C1 segment of cervical spinal cord (tissue), 14 donors: ENCODE results near the gene MIAT.
"Not testable (repeated sequence)": the region's sequence is repeated elsewhere in the genome, so short reads cannot be mapped to it uniquely, and the experiment has no call there.

Source experiments
- DNase-seq, 14 donors: peaks; one replicate each; lab custom pipeline; 2025; lab: John Stamatoyannopoulos, UW

The MIAT gene

DNA sequence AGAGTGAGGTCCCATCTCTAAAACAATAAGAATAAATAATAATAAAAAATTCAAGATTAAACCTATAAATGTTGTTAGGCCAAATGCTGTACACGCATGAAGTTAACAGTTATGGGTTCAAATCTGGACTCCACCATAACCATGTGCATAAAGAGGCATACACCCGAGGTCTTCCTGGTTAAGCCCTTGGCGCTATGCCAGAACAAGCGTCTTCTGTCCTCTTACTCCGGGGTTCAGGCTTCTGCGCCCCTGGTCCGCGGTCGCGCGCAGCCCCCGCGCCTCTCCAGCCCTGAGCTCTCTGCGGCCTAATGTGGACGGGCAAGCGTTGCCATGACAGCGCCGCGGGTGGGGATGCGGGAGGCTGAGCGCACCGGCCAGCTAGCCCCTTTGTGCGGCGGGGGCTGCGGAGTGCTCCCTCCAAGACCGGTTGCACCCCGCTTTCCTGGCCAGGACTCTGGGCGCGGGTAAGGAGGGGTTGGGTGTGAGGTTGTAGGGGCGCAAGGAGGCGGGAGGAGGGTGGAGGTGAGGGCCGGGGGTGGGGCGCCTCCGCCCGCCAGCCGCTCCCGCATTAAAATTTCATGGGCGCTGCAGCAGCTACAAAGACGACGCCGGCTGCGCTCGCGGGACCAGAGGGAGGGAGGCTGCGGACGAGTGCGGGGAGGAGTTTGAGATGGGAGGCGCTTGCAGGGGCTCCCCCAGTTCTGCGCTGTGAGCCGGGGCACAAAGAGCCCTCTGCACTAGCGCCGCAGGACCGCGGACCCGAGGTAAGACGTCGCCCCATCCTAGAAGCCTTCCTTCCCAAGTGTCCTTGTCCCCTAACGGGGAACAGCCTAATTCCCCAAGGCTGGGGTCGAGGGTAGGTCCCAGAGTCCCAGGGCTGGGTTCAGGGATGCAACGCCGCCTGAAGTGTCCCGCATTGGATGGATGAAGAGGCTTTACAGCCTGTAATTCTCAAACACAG, at the start of gene MIAT:
Gene MIAT (plus strand): TSS at position 698 of the 961 bp plus-strand sequence.
- no peak for DNase-seq

DNA sequence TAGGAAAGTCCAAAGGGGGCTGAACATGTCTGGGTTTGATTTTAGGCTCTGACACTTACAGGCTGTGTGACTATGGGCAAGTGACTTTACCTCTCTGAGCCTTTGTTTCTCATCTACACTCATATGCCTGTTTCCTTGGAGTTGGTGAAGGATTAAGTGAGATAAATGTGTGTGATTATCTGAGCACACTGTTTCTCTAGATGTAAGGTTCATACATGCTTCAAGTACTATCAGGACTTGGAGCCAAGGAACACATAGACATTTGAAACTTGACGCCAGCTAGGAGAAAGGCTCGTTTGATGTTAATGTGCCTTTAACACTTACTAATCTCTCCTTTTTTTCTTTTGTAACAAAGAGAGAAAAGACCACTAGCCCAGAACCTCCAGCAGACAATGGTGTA, 49.3 kb upstream of the MIAT start:
- DNase-seq = no peak

DNA sequence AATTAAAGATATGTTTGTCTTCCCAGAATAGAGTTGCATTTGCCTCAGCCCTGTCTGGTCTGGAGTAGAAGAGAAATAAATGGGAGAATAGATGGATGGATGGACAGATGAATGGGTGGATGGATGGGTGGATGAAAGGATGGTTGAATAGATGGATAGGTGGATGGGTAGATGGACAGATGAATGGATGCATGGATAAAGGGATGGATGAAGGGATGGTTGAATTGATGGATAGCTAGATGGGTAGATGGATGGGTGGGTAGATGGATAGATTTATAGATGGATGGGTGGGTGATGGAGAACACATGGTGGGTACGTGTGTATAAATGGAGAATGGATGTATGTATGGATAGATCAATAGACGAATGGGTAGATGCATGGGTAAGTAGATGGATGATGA, 48.1 kb upstream of the MIAT start:
- no peak for DNase-seq

DNA sequence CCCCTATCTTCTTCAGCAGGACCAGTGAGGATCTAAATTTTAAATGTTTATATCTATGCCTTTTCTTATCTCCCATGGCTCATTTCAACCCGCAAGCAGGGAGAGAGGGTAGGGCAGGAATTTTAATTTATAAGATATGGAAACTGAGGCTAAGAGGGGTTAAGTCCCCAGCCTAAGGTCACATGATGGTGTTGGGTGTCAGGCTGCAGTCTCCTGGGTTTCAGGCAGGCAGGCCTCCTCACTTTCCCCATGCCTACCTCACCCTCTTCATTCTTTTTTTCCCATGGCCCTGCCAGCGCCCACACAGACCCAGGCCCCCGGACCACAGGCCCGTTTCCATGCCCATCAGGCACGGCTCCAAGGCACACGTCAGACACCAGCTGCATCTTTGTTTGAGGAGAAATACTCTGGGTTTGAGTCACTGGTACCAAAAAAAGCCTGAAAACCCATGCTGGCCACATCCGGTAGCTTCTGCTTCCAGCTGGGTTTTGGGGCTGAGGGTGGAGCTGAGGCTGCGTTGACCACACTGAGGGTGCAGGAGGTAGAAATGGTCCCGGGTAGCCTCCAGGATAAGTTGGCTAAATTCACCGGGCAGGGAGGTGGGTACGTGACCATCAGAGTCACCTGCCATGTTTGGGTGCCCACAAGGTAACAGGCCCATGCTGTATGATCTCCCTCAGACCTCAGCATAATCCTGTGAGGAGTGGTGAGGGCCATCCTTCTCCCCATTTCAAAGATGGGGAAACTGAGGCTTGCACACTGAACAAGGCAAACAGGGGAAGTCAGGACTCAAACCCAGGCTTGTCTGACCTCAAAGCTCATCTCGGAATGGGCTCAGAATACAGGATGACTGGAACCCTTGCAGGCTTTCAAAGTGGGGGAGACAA, 47.1 kb upstream of the MIAT start:
- peak in 9 of 14 donors; percentile 2 to 60 (median 35) for DNase-seq

DNA sequence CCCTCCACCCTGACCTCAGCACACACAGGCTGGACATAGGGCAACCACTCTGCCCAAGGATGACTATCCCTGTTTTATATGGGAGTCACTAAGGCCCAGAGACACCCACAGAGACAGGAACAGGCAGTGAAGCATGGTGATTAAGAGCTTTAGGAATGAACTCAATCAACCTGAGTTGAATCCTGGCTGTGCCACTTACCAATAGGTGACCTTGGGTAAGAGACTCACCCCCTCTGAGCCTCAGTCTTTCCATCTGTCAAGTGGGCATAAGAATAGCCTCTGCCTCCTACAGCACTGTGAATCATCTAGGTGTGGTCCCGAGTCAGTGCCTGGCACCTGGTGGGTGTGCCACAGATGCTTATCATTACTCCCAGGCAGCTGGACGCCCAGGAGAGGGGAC, 46.4 kb upstream of the MIAT start:
- DNase-seq = no peak

DNA sequence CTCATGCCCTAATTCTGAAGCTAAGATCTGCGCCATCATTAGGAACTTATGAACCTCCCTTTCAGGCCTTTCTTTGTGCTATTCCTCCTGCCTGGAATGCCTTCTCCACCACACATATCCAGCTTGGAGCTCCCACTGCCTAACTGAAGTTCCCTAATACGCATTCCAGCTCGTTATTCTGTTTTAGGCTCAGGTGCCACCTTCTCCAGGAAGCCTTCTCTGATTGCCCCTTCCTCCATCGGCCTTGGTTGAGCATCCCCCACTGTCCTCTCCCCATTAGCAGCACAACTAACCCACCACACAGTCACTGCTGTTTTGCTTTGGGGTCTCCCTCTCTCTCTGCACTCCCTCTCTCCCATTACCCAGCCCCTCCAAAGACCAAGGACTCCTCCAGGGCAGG, 44.7 kb upstream of the MIAT start:
- DNase-seq = no peak

DNA sequence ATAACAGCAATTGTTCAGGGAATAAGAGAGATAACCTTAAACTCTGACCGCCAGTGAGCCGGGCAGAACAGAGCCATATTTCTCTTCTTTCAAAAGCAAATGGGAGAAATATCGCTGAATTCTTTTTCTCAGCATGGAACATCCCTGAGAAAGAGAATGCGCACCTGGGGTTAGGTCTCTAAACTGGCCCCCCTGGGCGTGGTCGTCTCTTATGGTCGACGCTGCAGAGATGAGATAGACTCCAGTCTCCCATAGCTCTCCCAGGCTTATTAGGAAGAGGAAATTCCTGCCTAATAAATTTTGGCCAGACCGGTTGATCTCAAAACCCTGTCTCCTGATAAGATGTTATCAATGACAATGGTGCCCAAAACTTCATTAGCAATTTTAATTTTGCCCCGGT, 43.6 kb upstream of the MIAT start:
- DNase-seq = not testable (repeated sequence)

DNA sequence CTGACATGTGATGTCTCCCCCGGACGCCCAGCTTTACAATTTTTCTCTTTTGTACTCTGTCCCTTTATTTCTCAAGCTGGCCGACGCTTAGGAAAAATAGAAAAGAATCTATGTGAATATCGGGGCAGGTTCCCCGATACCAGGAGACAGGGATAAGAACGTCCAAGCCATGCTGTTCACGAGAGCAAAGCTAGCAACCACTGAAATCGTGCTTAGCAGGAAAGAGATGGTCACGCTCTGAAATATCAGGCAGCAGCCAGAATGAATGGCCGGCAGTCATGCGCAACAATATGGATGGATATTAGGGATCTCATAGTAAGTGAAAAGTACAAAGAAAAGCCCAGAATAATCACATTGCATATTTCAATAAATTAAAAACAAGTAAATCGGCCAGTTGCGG, 43.1 kb upstream of the MIAT start:
- no peak for DNase-seq

DNA sequence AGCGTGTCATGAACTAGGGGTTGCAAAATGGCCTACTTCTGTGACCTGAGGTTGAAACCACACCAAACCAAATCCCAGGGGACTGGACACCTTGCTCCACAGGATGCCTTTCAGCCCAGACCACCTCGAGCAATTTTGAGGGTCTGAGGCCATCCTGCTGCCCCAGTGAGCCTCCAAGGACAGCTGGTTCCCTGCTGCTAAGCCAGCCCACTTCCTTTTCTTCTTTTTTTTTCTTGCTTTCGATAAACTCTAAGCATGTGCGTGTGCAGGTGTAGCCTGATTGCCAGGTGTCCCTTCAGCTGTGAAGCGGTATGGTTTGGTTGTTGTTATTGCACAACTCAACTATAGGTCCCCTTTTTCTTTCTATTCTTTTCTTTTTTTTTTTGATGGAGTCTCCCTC, 42.2 kb upstream of the MIAT start:
- no peak for DNase-seq

DNA sequence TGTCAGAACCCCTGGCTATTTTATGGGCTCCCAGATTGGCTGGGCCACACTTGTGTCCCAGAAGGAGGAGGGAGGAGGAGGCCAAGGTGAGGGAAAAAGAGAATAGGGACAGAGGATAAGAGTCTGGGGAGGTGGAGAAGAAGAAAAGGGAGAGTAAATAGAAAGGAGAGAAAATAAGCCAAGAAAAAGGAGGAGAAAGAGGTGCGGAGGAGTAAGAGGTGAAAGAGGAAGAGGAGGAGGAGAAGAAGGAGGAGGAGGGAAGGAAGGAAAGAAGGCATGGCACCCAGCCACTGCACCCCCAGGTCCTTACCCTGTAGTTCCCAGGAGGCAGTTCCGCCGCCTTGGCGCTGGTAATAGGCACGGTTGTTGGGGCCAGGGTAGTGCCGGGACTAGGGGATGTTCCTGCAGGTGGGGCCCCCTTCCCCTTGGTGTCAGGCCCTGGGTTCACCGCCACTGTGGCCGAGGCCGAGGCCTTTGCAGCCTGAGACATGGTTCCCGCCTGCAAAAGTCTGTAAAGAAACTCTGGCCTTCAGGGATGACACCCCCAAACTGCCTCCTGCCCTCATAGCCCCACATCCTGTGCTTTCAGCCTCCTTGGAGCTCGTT, 41.5 kb upstream of the MIAT start:
- no peak for DNase-seq

DNA sequence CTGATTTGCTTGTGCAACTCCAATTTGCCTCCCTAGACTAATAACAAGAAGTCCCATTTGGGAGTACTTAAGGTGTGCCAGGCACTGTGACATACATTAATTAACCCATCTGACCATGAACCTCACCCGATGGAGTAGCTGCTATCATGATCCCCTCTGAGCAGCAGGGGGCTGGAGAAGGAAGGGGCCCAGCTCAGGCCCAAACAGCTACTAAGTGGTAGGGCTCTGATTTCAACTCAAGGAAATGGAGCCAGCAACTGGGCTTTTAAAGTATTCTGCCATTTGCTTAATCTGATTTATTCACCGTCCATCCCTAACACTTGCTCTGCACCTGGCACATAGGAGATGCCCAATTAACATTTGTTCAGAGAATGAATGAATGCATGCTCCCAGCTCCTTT, 40.7 kb upstream of the MIAT start:
- DNase-seq = no peak

DNA sequence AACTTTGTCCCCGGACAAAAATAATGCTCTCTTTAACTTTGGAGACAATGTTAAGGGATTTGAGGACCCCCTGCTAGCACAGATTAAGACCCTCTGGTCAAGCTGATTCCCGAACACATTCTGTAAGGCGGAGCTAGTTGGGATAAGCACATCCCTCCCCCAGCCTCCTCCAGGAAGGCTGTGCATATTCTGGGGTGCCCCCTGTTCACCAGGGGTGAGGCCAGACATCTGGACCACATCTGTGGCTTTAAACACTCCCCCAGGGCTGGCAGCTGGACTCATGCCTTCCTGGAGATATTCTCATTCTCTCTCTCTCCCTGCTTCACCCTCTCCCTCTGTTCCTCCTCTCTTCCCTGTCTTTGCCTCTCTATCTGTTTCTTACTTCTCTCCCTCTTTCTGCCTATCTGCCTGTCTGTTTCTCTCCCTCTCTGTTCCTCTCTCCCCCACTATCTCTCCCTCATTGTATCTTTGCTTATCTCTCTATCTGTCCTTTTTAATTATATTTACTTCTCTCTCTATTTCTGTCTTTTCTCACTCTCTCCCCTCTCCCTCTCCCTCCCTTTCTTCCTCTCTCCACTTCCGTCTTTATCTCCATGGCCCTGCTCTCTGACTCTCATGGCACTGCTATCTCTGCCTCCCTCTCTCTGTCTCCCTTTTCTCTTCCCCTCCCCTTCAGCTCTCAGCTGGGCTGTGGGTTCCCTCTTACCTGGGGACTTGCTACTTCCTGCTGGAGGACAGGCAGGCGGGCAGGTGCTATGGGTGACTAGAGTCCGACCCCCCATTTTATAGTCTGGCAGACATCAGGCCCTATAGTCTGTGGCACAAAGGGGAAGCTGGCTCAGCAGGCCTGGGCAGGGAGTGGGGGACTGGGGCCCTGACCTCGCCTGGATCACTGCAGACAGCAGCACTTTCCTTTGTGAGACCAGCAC, 39.9 kb upstream of the MIAT start, which contains the start of gene CRYBB1:
Gene CRYBB1 (minus strand): TSS at position 757 of the 929 bp plus-strand sequence. CDS start 1,708 bp downstream, outside the sequence.
- peak in 8 of 14 donors; percentile 3 to 37 (median 7) for DNase-seq

DNA sequence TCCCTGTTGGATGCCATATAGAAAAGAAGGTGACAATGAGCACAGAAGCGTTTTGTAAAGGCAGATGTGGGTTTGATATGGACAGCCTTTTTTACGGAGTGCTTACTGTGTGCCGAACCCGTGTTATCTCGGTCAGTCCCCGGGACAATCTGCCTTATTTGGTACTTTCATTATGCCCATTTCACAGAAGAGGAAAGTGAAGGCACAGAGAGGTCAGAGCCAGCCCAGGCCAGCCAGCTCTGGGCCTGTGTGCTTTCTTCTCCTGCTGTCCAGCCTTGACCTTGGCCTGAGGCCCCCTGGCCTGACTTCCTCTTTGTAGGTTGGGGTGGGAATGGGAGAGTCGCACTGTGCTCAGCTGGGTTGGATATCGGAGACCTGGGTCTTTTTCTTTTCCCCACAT, 38.9 kb upstream of the MIAT start:
- no peak for DNase-seq

DNA sequence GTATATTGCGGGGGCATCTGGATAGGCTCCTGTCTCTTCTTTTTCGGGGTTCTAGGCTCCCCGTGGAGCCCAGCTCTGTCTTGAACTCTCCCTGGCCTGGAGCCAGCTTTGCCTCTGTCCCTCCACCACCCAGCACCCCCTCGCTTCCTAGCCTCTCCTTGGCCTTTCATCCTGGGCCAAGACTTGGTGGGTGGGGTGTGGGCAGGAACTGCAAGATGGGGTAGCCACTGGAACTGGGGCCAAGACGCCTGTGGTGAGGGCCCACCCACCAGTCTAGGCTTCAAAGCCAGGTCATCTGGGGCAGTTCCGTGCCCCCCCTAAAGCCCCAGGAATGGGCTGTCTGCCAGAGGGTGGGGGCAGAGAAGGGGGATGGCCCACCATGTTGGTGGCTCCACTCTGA, 37.9 kb upstream of the MIAT start:
- no peak for DNase-seq

DNA sequence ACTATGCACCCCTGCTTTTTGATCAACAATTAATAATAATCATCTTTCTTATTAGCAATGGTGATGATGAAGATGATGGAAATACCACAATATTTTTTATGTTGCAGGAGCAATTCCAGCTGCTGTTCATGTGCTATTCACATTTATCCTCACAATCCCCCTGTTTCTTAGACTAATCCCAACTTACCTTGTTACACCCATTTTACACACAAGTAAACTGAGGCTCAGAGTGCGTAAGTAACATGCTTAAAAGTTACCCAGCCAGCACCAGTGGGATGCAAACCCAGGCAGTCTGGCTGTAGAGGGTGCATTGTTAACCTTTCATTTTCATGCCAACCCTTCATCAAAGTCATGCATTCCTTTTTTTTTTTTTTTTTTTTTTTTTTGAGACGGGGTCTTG, 37.2 kb upstream of the MIAT start:
- DNase-seq = no peak

DNA sequence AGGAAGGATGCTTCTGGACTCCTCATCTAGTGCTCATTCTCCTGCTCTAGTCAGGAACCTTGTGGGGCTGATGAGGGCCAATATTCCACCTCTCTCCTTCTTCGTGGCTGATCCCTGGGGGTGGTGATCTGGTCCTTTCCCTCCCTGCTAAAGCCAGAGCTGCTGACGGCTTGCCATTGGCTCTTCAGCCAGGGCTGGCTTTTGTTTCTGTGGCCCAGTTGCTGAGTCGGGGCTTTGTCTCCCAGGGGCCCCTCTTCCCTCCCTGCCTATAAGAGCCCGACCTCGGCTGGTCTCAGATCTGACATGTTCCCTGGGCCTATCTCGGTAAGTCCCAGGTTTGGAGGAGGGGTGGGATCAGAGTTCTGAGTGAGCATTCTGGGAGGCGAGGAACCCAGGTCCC, 35.7 kb upstream of the MIAT start, which contains the start of gene CRYBA4:
Gene CRYBA4 (plus strand): TSS at position 301 of the 400 bp plus-strand sequence. CDS start 634 bp downstream, outside the sequence.
- no peak for DNase-seq

DNA sequence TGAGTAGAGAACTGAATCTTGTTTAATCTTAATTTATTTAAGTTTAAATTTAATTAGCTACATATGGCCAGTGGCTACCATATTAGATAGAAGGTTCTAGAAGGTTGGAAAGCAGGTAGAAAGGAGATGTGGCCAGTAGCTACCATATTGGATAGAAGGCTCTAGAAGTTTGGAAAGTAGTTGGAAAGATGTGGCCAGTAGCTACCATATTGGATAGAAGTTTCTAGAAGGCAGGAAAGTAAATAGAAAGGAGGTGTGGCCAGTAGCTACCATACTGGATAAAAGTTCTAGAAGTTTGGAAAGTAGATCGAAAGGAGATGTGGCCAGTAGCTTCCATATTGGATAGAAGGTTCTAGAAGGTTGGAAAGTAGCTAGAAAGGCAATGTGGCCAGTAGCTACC, 33.4 kb upstream of the MIAT start:
- no peak for DNase-seq

DNA sequence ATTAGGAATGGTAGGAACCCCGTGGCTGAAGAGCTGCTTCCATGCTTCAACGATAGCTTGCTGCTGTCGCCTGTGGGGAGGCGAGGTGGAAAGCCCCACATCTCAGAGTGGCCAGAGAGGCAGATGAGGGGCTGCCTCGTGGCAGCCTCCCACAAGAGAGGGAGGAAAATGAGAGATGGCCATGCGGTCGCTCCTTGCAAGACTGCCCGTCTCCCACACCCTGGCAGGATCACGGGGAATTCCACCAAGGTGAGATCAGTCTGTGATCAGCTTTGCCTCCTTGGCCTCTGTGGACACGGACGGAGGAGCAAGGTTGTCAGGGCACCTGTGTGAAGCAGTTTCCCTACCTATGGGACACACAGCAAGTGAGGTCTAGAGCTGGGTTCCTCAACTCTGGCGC, 32.6 kb upstream of the MIAT start:
- no peak for DNase-seq

DNA sequence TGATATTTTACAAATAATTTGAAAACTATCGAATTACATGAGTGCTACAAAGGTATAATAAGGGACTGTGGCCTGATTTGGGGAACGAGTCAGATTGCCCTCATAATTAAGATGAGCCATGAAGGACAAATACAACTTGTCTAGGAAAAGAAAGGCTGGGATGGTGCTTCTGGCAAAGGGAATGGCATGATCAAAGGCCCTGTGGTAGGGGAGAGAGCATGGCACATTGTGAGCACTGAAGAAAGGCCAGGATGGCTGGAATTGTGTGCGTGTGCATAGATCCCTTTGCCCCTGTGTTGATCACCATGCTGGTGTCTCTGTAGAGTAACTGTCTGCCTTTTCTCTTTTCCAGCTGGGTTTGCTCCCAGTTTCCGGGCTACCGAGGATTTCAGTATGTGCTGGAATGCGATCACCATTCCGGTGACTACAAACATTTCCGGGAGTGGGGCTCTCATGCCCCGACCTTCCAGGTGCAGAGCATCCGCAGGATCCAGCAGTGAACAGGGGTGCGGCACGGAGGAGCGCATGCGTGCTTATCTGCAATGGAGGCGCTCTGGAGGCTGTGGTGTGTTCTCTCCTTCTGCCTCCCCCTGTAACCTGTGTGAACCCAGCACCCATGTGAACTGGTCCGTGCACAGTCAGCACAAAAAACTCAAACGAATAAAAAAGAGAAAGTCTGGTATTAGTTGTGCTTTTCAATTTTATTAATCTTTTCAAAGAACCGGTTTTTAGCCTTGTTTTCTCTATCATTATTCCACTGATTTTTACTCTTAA, 27.2 kb upstream of the MIAT start:
- no peak for DNase-seq

DNA sequence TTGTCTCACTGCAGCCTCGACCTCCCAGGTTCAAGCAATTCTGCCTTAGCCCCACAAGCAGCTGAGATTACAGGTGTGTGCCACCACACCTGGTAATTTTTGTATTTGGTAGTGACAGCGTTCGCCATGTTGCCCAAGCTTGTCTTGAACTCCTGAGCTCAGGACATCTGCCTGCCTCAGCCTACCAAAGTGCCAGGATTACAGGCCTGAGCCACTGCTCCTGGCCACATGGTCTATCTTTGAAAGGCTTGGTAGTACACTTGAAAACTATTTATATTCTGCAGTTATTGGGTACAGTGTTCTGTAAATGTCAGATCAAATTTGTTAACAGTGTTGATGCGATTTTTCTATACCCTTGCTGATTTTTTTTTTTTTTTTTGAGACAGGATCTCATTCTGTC, 26.1 kb upstream of the MIAT start:
- no peak for DNase-seq
